ENCODE data around the gene SLC6A6.

GRCh38 chr3:14377044-14377837 is 25.2 kb upstream of the SLC6A6 start:
- TF ChIP-seq SMARCA5 (IDR thresholded peaks at IDR 0.05), result no peak
- TF ChIP-seq CTCF (IDR thresholded peaks at IDR 0.05 in 2 of 3, conservative IDR thresholded peaks at IDR 0.05 in 1 of 3; ENCODE audit: control insufficient read depth in 2 of 3, extremely low read depth in 1 of 3, insufficient read depth in 1 of 3, low read depth in 3 of 3, low read length in 3 of 3), result no peak
- TF ChIP-seq ATF3 (IDR thresholded peaks at IDR 0.05; ENCODE audit: borderline replicate concordance, extremely low read depth, low read depth, low read length), result no peak
- TF ChIP-seq CHD2 (IDR thresholded peaks at IDR 0.05; ENCODE audit: borderline replicate concordance, low read depth, low read length), result no peak
- TF ChIP-seq POLR2A (IDR thresholded peaks at IDR 0.05; ENCODE audit: low read depth, low read length), result no peak
- TF ChIP-seq REST (IDR thresholded peaks at IDR 0.05; ENCODE audit: low read depth, low read length), result no peak
- TF ChIP-seq JUNB (IDR thresholded peaks at IDR 0.05), result no peak

All from GM12878 (cell line).